Retinal pigment epithelial cell (primary cell): Measurements from ENCODE around the gene GIMAP8.

ENCODE experiments used
- DNase-seq: peaks from one replicate; pipeline ENCODE4 v3.0.0-alpha.2; 2010; ENCODE audit warnings: low read depth
- H3K4me3 ChIP-seq: 2 replicates; pipeline ENCODE4 v1.5.1; 2011; ENCODE audit warnings: mild to moderate bottlenecking, low read length, control low read depth, moderate library complexity
- TF ChIP-seq, protein P1 (sequence below): conservative IDR thresholded peaks from 2 replicates; pipeline ENCODE4 v1.5.1; 2011; ENCODE audit warnings: low read depth, low read length, control low read depth, inconsistent platforms

The GIMAP8 gene

DNA sequence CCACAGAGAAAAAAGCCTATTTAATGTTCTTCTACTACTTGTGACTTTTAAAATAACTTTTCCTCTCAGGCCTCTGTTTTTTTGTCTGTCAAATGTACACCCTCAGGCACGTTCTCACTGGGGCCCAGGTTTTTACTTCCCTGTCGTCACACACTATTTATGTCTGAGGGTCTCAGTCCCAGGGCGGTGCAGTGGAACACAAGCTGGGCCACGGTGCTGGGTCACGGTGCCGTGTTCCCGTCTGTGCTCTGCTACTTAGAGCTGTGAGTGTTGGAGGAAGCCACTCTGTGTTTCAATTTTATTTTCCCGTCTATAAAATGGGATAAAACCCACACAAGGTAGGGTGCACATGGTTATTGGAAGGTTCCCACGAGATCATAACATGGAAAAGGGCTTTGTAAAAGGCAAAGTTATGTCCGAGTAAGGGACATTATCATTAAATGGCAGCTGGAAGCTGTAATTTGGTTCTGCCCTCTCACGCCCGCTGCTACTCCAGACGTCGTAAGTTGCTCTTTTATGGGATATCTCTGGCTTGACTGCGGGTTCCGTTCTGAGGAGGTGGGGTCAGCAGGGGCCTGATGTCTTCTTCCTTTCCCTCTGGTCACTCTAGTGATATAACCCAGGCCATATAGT lies 46.1 kb upstream of the GIMAP8 start:
- TF ChIP-seq, protein P1, sequence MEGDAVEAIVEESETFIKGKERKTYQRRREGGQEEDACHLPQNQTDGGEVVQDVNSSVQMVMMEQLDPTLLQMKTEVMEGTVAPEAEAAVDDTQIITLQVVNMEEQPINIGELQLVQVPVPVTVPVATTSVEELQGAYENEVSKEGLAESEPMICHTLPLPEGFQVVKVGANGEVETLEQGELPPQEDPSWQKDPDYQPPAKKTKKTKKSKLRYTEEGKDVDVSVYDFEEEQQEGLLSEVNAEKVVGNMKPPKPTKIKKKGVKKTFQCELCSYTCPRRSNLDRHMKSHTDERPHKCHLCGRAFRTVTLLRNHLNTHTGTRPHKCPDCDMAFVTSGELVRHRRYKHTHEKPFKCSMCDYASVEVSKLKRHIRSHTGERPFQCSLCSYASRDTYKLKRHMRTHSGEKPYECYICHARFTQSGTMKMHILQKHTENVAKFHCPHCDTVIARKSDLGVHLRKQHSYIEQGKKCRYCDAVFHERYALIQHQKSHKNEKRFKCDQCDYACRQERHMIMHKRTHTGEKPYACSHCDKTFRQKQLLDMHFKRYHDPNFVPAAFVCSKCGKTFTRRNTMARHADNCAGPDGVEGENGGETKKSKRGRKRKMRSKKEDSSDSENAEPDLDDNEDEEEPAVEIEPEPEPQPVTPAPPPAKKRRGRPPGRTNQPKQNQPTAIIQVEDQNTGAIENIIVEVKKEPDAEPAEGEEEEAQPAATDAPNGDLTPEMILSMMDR = no peak
- no peak for DNase-seq
- peak overlapping the region; percentile 79 for H3K4me3 ChIP-seq

DNA sequence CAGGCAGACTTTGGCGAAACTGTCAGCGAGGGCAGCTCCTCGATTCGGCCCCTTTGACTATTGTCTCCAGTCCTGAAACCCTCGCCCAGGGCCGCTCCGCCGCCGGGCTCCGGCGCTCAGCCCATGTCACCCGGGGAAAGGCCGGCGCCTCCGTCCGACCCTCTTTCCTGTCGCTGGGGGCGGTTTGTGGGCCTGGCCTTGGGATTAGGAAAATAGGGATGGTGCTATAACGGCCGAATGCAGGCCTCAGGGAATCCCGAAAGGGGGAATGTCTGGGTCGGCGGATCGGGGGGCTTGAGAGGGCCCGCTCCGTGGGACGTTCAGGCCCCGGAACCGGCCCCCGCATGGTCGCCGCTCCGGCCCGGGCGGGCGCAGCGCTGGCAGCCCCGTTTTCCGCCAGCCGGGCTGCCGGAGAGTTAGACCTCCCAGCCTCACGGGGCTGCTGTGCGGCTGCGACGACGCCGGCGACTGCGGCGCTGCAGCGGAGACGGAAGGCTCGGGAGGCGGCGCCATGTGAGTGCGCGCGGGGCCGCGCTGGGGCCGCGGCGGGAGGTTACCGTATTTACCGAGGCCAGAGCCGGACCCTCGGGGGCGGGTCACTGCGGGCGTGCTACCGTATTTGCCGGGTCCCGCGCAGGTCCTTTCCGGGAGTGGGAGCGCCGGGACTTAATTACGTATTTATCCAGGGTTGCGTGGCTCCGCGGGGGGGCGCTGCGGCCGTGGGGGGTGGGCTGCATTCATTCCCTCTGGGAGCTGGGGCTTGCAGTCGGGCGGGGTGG lies 45.4 kb upstream of the GIMAP8 start:
- H3K4me3 ChIP-seq = peak overlapping the region; percentile 79
- TF ChIP-seq, protein P1 = peak; percentile 11
- peak; percentile 52 for DNase-seq

DNA sequence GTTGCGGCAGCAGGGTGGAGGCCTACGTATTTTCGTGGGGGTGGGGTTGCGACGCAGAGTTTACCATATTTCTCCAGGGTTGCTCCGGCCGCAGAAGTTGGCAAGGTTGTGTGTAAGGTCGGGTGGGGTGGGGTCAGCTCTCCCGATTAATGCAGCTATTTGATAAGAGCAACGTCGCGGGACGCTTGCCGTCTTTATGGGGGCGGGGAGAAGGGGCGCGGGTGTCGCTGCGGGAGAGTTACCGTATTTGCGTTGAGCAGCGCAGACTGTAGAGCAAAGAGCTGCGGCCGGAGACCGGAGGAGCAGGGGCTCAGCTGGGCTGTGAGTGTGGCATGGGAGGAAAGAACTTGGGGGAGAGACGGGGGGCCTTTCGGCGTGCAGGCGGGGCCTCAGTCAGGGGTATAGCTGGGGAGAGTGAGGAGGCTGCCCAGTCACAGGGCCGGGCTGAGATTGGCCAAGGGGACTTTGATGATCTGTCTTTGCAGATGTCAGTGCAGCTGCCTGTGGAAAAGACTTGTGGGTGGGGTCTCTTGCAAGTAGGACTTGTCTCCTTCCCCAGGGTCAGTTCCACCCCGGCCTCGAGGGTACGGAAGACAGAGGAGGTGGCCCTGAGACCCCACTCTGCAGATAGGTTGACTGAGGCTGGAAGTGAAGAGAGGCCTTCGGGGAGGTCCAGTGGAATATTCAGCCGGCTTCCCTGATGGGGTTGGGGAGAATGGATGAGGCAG lies 44.7 kb upstream of the GIMAP8 start:
- DNase-seq = no peak
- peak overlapping the region; percentile 79 for H3K4me3 ChIP-seq
- TF ChIP-seq, protein P1 = no peak

DNA sequence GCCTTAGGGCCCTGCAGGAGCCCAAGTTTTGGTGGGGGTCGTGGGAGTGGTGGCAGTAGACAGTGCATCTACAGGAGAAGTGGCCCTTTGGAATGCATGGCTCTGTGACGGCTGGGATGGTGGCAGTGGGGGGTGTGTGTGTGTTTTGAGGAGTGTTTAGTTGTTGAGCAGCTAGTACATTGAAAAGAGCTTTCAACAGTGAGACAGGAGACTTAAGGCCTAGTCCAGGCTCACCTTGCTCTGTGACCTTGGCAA lies 44.2 kb upstream of the GIMAP8 start:
- no peak overlapping the region for H3K4me3 ChIP-seq
- TF ChIP-seq, protein P1 = no peak
- DNase-seq = no peak

DNA sequence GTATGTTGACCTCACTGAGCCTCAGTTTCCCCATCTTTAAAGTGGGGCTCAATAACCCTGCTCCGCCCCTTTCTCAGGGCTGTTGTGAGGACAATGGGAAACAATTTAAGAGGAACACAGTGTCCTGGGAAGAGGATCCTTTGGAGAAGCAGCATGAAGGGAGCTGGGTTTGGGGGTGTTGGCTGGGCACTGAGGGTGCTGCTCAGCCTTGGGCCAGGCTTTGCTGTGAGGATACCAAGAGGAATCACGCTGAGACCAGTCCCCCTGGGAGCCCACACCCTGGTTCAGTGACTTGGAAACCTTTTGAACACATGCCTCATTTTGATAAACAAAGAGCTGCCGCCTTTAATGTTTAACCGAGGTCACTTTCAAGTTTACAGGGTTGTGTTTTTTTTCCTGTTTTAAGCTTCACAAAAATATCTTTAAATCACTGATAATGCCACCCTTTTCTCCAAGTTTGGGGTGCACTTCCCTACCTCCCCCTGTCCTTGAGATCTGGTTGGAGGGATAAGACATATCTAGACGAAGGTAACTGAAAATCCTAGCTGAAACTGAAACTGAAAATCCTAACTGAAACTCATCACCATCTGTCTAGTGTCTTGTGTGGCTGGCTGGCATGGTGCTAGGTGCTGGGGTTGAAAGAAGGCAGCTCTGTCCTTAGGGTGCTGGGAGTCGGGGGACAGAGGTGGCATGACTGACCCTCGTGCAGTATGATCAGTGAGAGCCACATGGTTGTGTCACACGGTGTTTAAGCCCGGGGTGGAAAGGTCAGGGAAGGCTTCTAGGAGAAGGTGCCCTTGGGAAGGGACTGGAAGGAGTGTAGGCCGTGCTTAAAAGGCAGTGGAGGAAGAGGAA lies 43.6 kb upstream of the GIMAP8 start:
- TF ChIP-seq, protein P1 = no peak
- no peak for DNase-seq
- H3K4me3 ChIP-seq = no peak overlapping the region

DNA sequence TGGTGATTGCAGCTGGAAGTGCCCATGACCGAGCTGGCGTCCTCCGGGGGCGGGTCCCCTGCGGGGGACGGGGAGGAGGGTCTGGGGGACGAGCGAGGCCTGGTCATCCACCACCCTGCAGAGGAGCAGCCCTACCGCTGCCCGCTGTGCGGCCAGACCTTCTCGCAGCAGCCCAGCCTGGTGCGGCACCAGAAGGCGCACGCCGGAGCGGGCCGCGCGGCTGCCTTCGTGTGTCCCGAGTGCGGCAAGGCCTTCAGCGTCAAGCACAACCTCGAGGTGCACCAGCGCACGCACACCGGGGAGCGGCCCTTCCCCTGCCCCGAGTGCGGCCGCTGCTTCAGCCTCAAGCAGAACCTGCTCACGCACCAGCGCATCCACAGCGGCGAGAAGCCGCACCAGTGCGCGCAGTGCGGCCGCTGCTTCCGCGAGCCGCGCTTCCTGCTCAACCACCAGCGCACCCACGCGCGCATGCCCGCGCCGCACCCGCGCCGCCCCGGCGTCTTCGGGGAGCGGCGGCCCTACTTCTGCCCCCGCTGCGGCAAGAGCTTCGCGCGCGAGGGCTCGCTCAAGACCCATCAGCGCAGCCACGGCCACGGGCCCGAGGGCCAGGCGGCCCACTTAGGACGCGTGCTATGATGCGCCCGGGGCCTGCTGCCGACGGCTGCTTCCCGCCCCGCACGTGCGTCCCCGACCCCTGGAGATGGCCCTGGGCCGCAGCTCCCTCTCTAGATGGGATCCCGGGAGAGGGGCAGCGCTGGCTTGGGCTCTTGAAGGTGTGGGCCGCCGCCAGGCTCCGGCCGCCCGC lies 42.6 kb upstream of the GIMAP8 start:
- TF ChIP-seq, protein P1 = no peak
- DNase-seq = no peak
- no peak overlapping the region for H3K4me3 ChIP-seq
